SK-N-SH (cell line): ENCODE results near the gene KCNG1.
"Not testable (repeated sequence)": the region's sequence is repeated elsewhere in the genome, so short reads cannot be mapped to it uniquely, and the experiment has no call there.

ENCODE experiments used
- CTCF ChIP-seq: fragments of 200-600 bp; sonication (generic); IDR thresholded peaks from 2 replicates; pipeline ENCODE4 v1.6.1; 2017; ENCODE audit warnings: antibody characterized with exemption, mild to moderate bottlenecking, moderate library complexity
- ELF1 ChIP-seq: IDR thresholded peaks from 2 replicates; pipeline ENCODE4 v1.4.0; 2012
- FOXJ3 ChIP-seq: sonication (generic); formaldehyde crosslinking; IDR thresholded peaks from 2 replicates; pipeline ENCODE4 v1.5.1; 2020; ENCODE audit warnings: mild to moderate bottlenecking, missing genetic modification reagents
- GABPA ChIP-seq: IDR thresholded peaks from 2 replicates; pipeline ENCODE4 v1.4.0; 2012; ENCODE audit warnings: low read depth, mild to moderate bottlenecking
- IRF3 ChIP-seq: fragments of 150-350 bp; IDR thresholded peaks from 2 replicates; pipeline ENCODE4 v1.6.1; 2016; ENCODE audit warnings: mild to moderate bottlenecking, low read depth, low read length
- JUND ChIP-seq: IDR thresholded peaks from 2 replicates; pipeline ENCODE4 v1.4.0; 2012
- NFIC ChIP-seq: IDR thresholded peaks from 2 replicates; pipeline ENCODE4 v1.4.0; 2012; ENCODE audit warnings: borderline replicate concordance
- RXRA ChIP-seq: IDR thresholded peaks from 2 replicates; pipeline ENCODE4 v1.4.0; 2012; ENCODE audit warnings: low read depth, mild to moderate bottlenecking, borderline replicate concordance
- SMC3 ChIP-seq: IDR thresholded peaks from 2 replicates; pipeline ENCODE4 v1.6.1; 2012; ENCODE audit warnings: low read depth, low read length, improper control_type of control experiment
- TAF1 ChIP-seq: IDR thresholded peaks from 2 replicates; pipeline ENCODE4 v1.6.1; 2012; ENCODE audit warnings: low read depth, mild to moderate bottlenecking, low read length, moderate library complexity, borderline replicate concordance

- TF ChIP-seq CTCF; IRF3; RXRA; GABPA; FOXJ3 (CRISPR knock-in tag); ELF1; SMC3; NFIC; TAF1; JUND: not testable (repeated sequence)
These were observed 22.6 kb upstream of the KCNG1 start for GRCh38 chr20:51045492-51045891.
